ENCODE data around the gene SUSD1. TPM values are rescaled to one million over a fixed set of nuclear protein-coding genes. Genes with fewer than 3 reads are reported as not detected.

Gene SUSD1
- total and polyA plus RNA-seq, 9 of the 15 experiments (the other 6 are each of a cell fraction or from before 2014, with no cell fraction given) = 10.9 to 44.4 (median 36.1) TPM

DNA sequence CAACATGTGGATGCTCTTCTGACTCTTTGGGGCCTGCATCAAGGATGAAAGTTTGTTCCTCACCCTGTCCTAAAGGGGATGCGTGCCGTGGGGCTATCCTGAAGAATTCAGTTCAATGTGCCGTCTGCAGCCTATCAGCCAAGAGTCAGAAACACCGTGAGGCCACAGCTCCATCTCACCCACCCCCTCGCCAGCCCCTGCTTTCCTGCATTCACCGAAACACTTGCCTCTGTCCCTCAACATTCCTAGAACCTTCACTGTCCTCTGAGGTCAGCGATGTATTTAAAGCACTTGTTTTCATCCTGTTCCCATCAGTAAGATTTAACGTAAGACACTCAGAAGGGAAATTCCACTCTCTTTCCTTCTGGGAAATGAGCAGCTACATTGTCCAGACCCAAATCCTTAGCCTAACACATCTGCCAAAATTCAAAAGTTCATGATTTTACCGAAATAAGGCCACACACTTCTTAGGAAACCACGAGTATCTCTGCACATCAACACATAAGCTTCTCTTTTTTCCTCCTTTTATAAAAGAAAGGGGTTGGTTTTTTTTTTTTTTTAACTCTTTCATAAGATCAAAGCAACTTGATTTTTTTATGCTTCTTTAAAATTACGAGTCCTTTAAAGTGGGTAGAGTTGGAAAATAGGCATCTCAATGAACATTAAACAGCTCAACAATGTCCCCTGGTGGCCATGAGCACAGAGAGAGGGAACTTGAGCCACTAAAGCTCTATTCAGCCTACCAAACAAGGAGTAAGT lies 100.7 kb downstream of the SUSD1 start (continued):
- TF ChIP-seq SMC3 (conservative IDR thresholded peaks at IDR 0.05; ENCODE audit: insufficient read depth, low read depth, low read length) = peak; percentile 90
- TF ChIP-seq RB1 (IDR thresholded peaks at IDR 0.05; ENCODE audit: low read depth) = peak; percentile 38; the same call in 1 of the 2 replicates
- no peak for TF ChIP-seq CHAMP1 (IDR thresholded peaks at IDR 0.05)
- no peak; the same call in 1 of the 2 replicates for TF ChIP-seq ZNF197 (CRISPR knock-in tag; IDR thresholded peaks at IDR 0.05; ENCODE audit: low read depth)
- TF ChIP-seq CEBPB (tag; IDR thresholded peaks at IDR 0.05) = no peak
- no peak for TF ChIP-seq ILK (tag; IDR thresholded peaks at IDR 0.05; ENCODE audit: borderline replicate concordance, low read depth)
- TF ChIP-seq STAG1 (CRISPR knock-in tag; IDR thresholded peaks at IDR 0.05; ENCODE audit: borderline replicate concordance) = no peak; the same call in 1 of the 2 replicates
- no peak for TF ChIP-seq SMAD4 (CRISPR knock-in tag; conservative IDR thresholded peaks at IDR 0.05)
- TF ChIP-seq ZNF224 (CRISPR knock-in tag; IDR thresholded peaks at IDR 0.05) = no peak
- TF ChIP-seq FOXK2 (conservative IDR thresholded peaks at IDR 0.05 in 1 of 2, IDR thresholded peaks at IDR 0.05 in 1 of 2; ENCODE audit: low read depth in 2 of 2) = peak in 1 of 2 experiments; percentile 29; a peak in 1 of 4 replicates
- TF ChIP-seq ZNF280A (IDR thresholded peaks at IDR 0.05; ENCODE audit: low read depth, partially characterized antibody) = no peak
- TF ChIP-seq, protein P1, sequence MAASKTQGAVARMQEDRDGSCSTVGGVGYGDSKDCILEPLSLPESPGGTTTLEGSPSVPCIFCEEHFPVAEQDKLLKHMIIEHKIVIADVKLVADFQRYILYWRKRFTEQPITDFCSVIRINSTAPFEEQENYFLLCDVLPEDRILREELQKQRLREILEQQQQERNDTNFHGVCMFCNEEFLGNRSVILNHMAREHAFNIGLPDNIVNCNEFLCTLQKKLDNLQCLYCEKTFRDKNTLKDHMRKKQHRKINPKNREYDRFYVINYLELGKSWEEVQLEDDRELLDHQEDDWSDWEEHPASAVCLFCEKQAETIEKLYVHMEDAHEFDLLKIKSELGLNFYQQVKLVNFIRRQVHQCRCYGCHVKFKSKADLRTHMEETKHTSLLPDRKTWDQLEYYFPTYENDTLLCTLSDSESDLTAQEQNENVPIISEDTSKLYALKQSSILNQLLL (CRISPR knock-in tag; IDR thresholded peaks at IDR 0.05; ENCODE audit: borderline replicate concordance) = no peak
- TF ChIP-seq DNMT1 (IDR thresholded peaks at IDR 0.05) = no peak
- TF ChIP-seq TRIM25 (IDR thresholded peaks at IDR 0.05; ENCODE audit: borderline replicate concordance) = no peak
- peak; percentile 44; the same call in 1 of the 2 replicates for TF ChIP-seq ZNF384 (IDR thresholded peaks at IDR 0.05; ENCODE audit: low read depth, low read length)
- no peak for TF ChIP-seq RBM22 (IDR thresholded peaks at IDR 0.05; ENCODE audit: low read depth, low read length, poor library complexity, severe bottlenecking)
- TF ChIP-seq THRAP3 (IDR thresholded peaks at IDR 0.05; ENCODE audit: borderline replicate concordance) = no peak
- TF ChIP-seq ARID2 (IDR thresholded peaks at IDR 0.05) = peak; percentile 81
- TF ChIP-seq SOX6 (IDR thresholded peaks at IDR 0.05) = 0 out of 2 replicates have a peak, but pooled peaks have one; percentile 22
- no peak for TF ChIP-seq ARHGAP35 (IDR thresholded peaks at IDR 0.05; ENCODE audit: partially characterized antibody)
- no peak for TF ChIP-seq ATF1 (CRISPR knock-in tag; IDR thresholded peaks at IDR 0.05)
- no peak for TF ChIP-seq ATF1 (tag; IDR thresholded peaks at IDR 0.05)

Data from K562 (cell line).